CD4-positive, CD25-positive, alpha-beta regulatory T cell (primary cell): ENCODE measurements around the gene CCNY. TPM values are rescaled to one million over a fixed set of nuclear protein-coding genes. Genes with fewer than 3 reads are reported as not detected.

Experiments used
- ATAC-seq, 2 donors: fragments of 150-1000 bp; cut with Tn5 transposase; one replicate each; pipeline ENCODE4 v1.10.0; 2021; ENCODE audit warnings: low read depth in 2 of 2, moderate number of reproducible peaks in 2 of 2, moderate library complexity in 1 of 2
- DNase-seq, 3 donors: peaks; one replicate each; pipeline versions ENCODE4 v3.0.0 to v3.0.0-alpha.2; 2012 to 2022; ENCODE audit warnings: mixed read lengths in 1 of 3
- H3K27ac ChIP-seq: one replicate; pipeline ENCODE4 v1.7.0; 2013; ENCODE audit warnings: mild to moderate bottlenecking, low read length; ENCODE audit not compliant: insufficient read depth, poor library complexity, severe bottlenecking
- H3K27me3 ChIP-seq: one replicate; pipeline ENCODE4 v1.7.0; 2013; ENCODE audit warnings: low read length; ENCODE audit not compliant: control insufficient read depth, insufficient read depth
- H3K36me3 ChIP-seq: one replicate; pipeline ENCODE4 v1.7.0; 2013; ENCODE audit warnings: mild to moderate bottlenecking, low read length, moderate library complexity; ENCODE audit not compliant: control insufficient read depth, insufficient read depth
- H3K4me1 ChIP-seq: 2 replicates; pipeline ENCODE4 v1.7.0; 2013; ENCODE audit warnings: mild to moderate bottlenecking, low read length; ENCODE audit not compliant: insufficient read depth, control insufficient read depth, poor library complexity, severe bottlenecking
- H3K4me3 ChIP-seq: one replicate; pipeline ENCODE4 v1.7.0; 2013; ENCODE audit warnings: low read depth, mild to moderate bottlenecking, low read length, moderate library complexity
- H3K9me3 ChIP-seq, 2 experiments: 1 replicate in 1 of 2; 2 replicates in 1 of 2; pipeline ENCODE4 v1.7.0; 2013; ENCODE audit warnings: low read length in 2 of 2, mild to moderate bottlenecking in 1 of 2, moderate library complexity in 1 of 2; ENCODE audit not compliant: control insufficient read depth in 2 of 2
- H3K27ac Mint-ChIP-seq, 3 donors: one replicate each; pipeline ENCODE4 v1.8.0; 2020 to 2022; ENCODE audit warnings: mild to moderate bottlenecking in 3 of 3, mixed read lengths in 3 of 3, moderate library complexity in 2 of 3
- H3K27me3 Mint-ChIP-seq: one replicate; pipeline ENCODE4 v1.8.0; 2022; ENCODE audit warnings: mild to moderate bottlenecking, mixed read lengths
- H3K36me3 Mint-ChIP-seq: one replicate; pipeline ENCODE4 v1.8.0; 2020; ENCODE audit warnings: mixed read lengths
- H3K4me1 Mint-ChIP-seq, 4 donors: one replicate each; pipeline ENCODE4 v1.8.0; 2020 to 2022; ENCODE audit warnings: mixed read lengths in 4 of 4, mild to moderate bottlenecking in 1 of 4
- H3K4me3 Mint-ChIP-seq, 4 donors: one replicate each; pipeline ENCODE4 v1.8.0; 2020 to 2022; ENCODE audit warnings: mild to moderate bottlenecking in 4 of 4, mixed read lengths in 4 of 4, moderate library complexity in 3 of 4
- H3K9me3 Mint-ChIP-seq, 7 donors: one replicate each; pipeline ENCODE4 v1.8.0; 2020 to 2022; ENCODE audit warnings: mixed read lengths in 7 of 7, mild to moderate bottlenecking in 3 of 7, moderate library complexity in 2 of 7
- polyA plus RNA-seq, 4 donors: library from polyadenylated mRNA; unstranded; fragments of 300-500 nt; fragmentation: Illumina TruSeq; gene quantifications; one replicate each; pipeline ENCODE4 v1.2.3, GENCODE V29; 2021
- total RNA-seq: library from RNA; stranded (reverse); gene quantifications from one replicate; pipeline ENCODE4 v1.2.3, GENCODE V29; 2022

CCNY gene
- total and polyA plus RNA-seq, 5 donors from 2014 or later: 6.4 to 58.3 (median 13.1) TPM

DNA sequence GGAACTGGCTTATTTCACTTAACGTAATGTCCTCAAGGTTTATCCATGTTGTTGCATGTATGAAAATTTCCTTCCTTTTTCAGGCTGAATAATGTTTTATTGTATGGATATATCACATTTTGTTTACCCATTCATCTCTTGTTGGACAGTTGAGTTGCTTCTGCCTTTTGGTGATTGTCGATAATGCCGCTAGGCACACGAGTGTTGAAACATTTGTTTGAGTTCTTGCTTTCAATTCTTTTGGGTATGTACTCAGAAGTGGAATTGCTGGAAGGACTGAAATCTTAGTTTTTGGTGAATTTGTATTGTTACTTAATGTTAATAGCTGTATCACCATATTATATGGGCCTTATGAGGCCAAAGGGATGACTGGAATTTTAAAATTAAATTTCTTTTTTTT is 23.6 kb downstream of the CCNY start:
- Histone ChIP-seq H3K4me1 (peaks cover 20% of the 10 kb centered on the region), H3K36me3 (no peaks in the 10 kb centered on the region), H3K27me3 (no peaks in the 10 kb centered on the region), H3K27ac (no peak overlapping the region), H3K9me3 (no peaks in the 10 kb centered on the region), H3K4me3 (no peak overlapping the region)
- Mint-ChIP-seq H3K36me3 (peaks cover 10% of the 10 kb centered on the region), H3K9me3 (no peaks in the 10 kb centered on the region), H3K4me1 (peaks cover 35 to 72% (median 44%) of the 10 kb centered on the region in 4 donors), H3K27me3 (no peaks in the 10 kb centered on the region), H3K27ac (no peak overlapping the region), H3K4me3 (no peak overlapping the region)
- DNase-seq (no peak), ATAC-seq (no peak)

DNA sequence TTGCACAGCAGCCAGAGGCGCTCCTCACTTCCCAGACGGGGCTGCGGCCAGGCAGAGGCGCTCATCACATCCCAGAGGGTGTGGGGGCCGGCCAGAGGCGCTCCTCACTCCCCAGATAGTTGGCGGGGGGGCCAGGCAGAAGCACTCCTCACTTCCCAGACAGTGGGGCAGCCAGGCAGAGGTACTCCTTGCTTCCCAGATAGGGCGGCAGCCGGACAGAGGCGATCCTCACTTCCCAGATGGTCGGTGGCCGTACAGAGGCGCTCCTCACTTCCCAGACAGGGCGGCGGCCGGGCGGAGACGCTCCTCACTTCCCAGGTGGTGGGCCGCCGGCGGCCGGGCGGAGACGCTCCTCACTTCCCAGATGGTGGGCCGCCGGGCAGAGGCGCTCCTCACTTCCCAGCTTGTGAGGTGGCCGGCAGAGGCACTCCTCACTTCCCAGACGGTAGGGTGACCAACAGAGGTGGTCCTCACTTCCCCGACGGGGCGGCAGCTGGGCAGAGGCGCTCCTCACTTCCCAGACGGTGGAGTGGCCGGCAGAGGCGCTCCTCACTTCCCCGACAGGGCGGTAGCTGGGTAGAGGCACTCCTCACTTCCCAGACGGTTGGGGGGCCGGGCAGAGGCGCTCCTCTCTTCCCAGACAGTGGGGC is 26.5 kb downstream of the CCNY start:
- no peaks in the 10 kb centered on the region for H3K27me3 Mint-ChIP-seq
- no peak overlapping the region for H3K4me3 Mint-ChIP-seq
- no peaks in the 10 kb centered on the region for H3K9me3 Mint-ChIP-seq

DNA sequence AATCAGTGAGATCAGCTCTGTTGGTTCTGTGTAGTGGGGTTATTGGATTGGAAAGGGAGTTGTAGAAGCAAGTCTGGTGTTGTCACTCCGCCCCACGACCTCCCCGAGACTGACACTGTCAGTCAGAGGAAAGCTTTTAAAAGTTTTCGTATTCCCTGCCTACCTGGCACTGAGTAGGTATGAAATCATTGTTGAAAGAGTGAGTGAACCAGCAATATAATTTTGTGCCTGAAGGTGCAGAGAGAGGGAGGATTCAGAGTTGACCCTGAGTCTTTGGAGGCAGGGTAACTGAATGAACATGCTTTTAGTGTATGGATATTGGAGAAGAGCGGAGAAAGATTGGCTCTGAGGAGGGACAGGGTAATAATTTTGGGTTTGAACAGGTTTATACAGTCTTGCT is 27.3 kb downstream of the CCNY start:
- Mint-ChIP-seq H3K4me1 (peaks cover 16 to 70% (median 42%) of the 10 kb centered on the region in 4 donors), H3K27me3 (no peaks in the 10 kb centered on the region), H3K27ac (peak overlapping the region in 1 of 3 donors; percentile 16), H3K9me3 (no peaks in the 10 kb centered on the region), H3K36me3 (peaks cover 10% of the 10 kb centered on the region), H3K4me3 (peak overlapping the region in 1 of 4 donors; percentile 8)
- Histone ChIP-seq H3K27ac (no peak overlapping the region), H3K36me3 (no peaks in the 10 kb centered on the region), H3K4me3 (no peak overlapping the region), H3K4me1 (peaks cover 4% of the 10 kb centered on the region), H3K9me3 (no peaks in the 10 kb centered on the region), H3K27me3 (no peaks in the 10 kb centered on the region)
- no peak for ATAC-seq
- DNase-seq: no peak

More for the DNA sequence above, 26.5 kb downstream of the CCNY start:
- Histone ChIP-seq H3K4me1 (peaks cover 2% of the 10 kb centered on the region), H3K27me3 (no peaks in the 10 kb centered on the region), H3K27ac (no peak overlapping the region), H3K9me3 (no peaks in the 10 kb centered on the region), H3K36me3 (no peaks in the 10 kb centered on the region), H3K4me3 (no peak overlapping the region)
- Mint-ChIP-seq H3K27ac (no peak overlapping the region), H3K4me1 (peaks cover 20 to 70% (median 39%) of the 10 kb centered on the region in 4 donors), H3K36me3 (peaks cover 10% of the 10 kb centered on the region)
- no peak for DNase-seq
- no peak for ATAC-seq

DNA sequence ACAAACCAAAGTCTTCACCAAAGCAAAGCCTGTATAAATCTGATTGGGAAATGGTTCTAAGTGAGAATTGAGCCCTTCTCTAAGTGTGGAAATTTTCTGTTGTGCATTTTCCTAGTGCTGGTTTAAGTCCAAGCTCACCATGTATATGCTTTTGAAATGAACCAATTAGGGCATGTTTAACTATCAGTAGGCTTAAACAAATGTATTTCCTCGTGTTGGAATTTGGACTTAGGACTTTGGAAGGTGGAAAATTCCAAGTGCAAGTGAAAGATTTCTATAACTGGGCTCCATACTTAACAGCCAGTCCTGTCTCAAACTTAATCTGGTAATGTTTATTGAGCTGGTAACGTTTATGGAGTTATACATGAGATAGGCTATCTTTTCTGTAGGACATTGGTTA is 28.5 kb downstream of the CCNY start:
- Mint-ChIP-seq H3K36me3 (peaks cover 6% of the 10 kb centered on the region), H3K27me3 (no peaks in the 10 kb centered on the region), H3K4me1 (peaks cover 22 to 71% (median 40%) of the 10 kb centered on the region in 4 donors), H3K27ac (no peak overlapping the region), H3K4me3 (no peak overlapping the region), H3K9me3 (no peaks in the 10 kb centered on the region)
- H3K27me3 ChIP-seq: no peaks in the 10 kb centered on the region
- H3K4me3 ChIP-seq: no peak overlapping the region
- peaks cover 10% of the 10 kb centered on the region for H3K4me1 ChIP-seq
- DNase-seq (no peak), ATAC-seq (no peak)
- no peaks in the 10 kb centered on the region for H3K36me3 ChIP-seq
- no peak overlapping the region for H3K27ac ChIP-seq
- no peaks in the 10 kb centered on the region for H3K9me3 ChIP-seq

DNA sequence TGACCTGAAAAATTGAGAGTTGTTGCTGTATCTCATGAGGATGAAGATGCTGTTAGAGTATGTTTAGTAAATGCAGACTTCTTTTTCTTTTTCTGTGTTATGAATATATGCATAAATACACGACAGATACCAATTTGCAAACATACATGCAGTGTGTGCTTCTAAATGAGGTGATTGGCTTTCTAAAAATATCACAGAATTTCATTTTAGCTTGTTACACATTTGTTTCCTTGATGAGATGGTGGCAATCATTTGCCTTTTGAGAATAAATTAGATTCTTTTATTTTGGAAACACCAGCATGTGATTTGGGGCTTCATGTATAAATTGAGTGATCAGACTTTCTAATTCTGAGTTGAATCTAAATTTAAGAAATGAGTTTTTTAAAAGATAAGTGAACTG is 29.7 kb downstream of the CCNY start:
- peaks cover 10% of the 10 kb centered on the region for H3K4me1 ChIP-seq
- H3K4me1 Mint-ChIP-seq: peaks cover 22 to 72% (median 38%) of the 10 kb centered on the region in 4 donors

DNA sequence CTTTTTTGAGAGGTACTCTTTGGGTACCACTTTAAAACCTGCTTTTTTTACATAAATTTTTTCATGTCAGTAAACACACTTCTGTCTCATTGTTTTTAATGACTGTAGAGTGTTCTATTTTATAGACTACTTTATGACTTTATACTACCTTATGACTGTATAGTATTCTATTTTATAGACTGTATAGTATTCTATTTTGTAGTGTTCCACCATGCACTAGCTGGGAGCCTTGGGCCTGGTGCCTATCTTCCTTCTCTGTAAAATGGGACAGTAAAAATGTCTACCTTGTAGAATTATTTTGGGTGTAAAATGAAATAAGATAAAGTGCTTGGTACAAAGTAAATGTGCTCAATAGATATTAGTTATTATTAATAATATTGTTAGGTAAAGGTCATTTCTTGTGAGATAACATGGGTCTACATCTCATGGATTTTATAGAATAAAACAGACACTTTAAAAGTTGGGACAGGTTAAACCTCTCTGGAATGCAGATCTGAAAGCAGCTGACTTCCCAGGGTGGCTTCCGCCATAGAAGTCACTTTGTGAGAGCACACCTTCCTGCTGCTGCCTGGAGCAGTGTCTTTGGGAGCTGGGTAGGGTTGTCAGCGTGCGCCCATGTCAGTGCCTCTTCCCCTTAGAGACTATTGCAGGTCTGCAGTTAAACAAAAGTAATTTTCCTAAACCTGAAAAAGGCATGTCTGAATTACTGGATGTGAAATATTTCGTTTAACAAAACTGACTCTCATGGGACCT is 31.0 kb downstream of the CCNY start:
- H3K4me1 Mint-ChIP-seq: peaks cover 35 to 80% (median 44%) of the 10 kb centered on the region in 4 donors
- no peaks in the 10 kb centered on the region for H3K9me3 Mint-ChIP-seq
- Histone ChIP-seq H3K27ac (no peak overlapping the region), H3K4me3 (no peak overlapping the region), H3K4me1 (peaks cover 10% of the 10 kb centered on the region), H3K27me3 (no peaks in the 10 kb centered on the region), H3K36me3 (no peaks in the 10 kb centered on the region), H3K9me3 (no peaks in the 10 kb centered on the region)
- peak overlapping the region in 2 of 3 donors; percentile 43 to 67 for H3K27ac Mint-ChIP-seq
- no peak overlapping the region for H3K4me3 Mint-ChIP-seq
- peaks cover under 1% of the 10 kb centered on the region for H3K36me3 Mint-ChIP-seq
- no peak for DNase-seq
- no peaks in the 10 kb centered on the region for H3K27me3 Mint-ChIP-seq
- no peak for ATAC-seq

More for the DNA sequence above, 29.7 kb downstream of the CCNY start:
- H3K9me3 Mint-ChIP-seq: no peaks in the 10 kb centered on the region
- Histone ChIP-seq H3K27ac (no peak overlapping the region), H3K27me3 (no peaks in the 10 kb centered on the region), H3K4me3 (no peak overlapping the region), H3K9me3 (no peaks in the 10 kb centered on the region), H3K36me3 (no peaks in the 10 kb centered on the region)
- no peak overlapping the region for H3K4me3 Mint-ChIP-seq
- peaks cover 5% of the 10 kb centered on the region for H3K36me3 Mint-ChIP-seq
- ATAC-seq (no peak), DNase-seq (no peak)
- no peaks in the 10 kb centered on the region for H3K27me3 Mint-ChIP-seq
- H3K27ac Mint-ChIP-seq: peak overlapping the region in 1 of 3 donors; percentile 41

DNA sequence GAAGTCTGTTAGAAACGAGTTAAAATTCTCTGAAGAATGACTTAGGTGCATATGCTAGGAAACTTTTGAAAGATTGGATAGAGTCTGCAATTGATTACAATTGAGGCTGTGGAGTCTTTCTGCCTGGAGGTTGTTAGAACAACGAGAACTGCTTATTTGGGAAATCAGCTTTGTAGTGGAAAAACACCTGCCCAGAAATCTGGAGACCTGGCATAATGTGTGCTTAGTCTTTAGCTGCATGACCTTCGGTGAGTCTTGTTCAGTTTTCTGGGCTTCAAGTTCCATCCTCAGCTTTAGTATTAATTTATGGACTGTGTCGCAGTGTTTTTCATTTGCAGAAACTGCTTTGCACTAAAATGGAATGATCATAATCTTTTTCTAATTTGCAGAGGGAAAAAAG is 31.7 kb downstream of the CCNY start:
- no peaks in the 10 kb centered on the region for H3K9me3 Mint-ChIP-seq
- ATAC-seq: no peak
- no peak overlapping the region for H3K4me3 Mint-ChIP-seq
- peaks cover 39 to 86% (median 47%) of the 10 kb centered on the region in 4 donors for H3K4me1 Mint-ChIP-seq
- Histone ChIP-seq H3K27ac (no peak overlapping the region), H3K4me1 (peaks cover 10% of the 10 kb centered on the region), H3K9me3 (no peaks in the 10 kb centered on the region), H3K27me3 (no peaks in the 10 kb centered on the region), H3K4me3 (no peak overlapping the region), H3K36me3 (no peaks in the 10 kb centered on the region)
- H3K27me3 Mint-ChIP-seq: no peaks in the 10 kb centered on the region
- peak overlapping the region in 2 of 3 donors; percentile 10 to 67 for H3K27ac Mint-ChIP-seq
- DNase-seq: no peak
- H3K36me3 Mint-ChIP-seq: no peaks in the 10 kb centered on the region
